Adrenal gland (tissue), 5 donors: ENCODE data around the gene ADAMTSL5.

Experiments used
- CTCF ChIP-seq, 6 experiments: fragments of 450-650 bp in 4 of 6; fragments of 200-600 bp in 2 of 6; sonication (generic) in 1 of 6; IDR thresholded peaks; 1 replicate in 5 of 6; 2 replicates in 1 of 6; pipeline versions ENCODE4 v1.5.1 to v1.8.0; 2016 to 2021; ENCODE audit warnings: antibody characterized with exemption in 6 of 6, mild to moderate bottlenecking in 2 of 6, moderate library complexity in 1 of 6
- POLR2A ChIP-seq, 2 donors: fragments of 450-650 bp; IDR thresholded peaks; one replicate each; pipeline ENCODE4 v1.6.1; 2017; ENCODE audit warnings: antibody characterized with exemption in 2 of 2, mild to moderate bottlenecking in 2 of 2, moderate library complexity in 1 of 2
- donor health status: DM: no; HTN: no; CAD: no.

GRCh38 chr19:1560286-1560882, 47.6 kb upstream of the ADAMTSL5 start:
- TF ChIP-seq POLR2A (IDR thresholded peaks at IDR 0.05): no peak
- TF ChIP-seq CTCF (IDR thresholded peaks at IDR 0.05): no peak
